HG03521 (cell line): ENCODE measurements around the gene MACROD2.
"Not testable (repeated sequence)": the region's sequence is repeated elsewhere in the genome, so short reads cannot be mapped to it uniquely, and the experiment has no call there.

Experiments
- ATAC-seq: cut with Tn5 transposase; IDR thresholded peaks from one replicate; pipeline ENCODE4 v1.9.1; 2021; ENCODE audit warnings: mild to moderate bottlenecking, moderate library complexity; ENCODE audit not compliant: unreplicated experiment

The MACROD2 gene

GRCh38 chr20:15930311-15931305 lies 1935.3 kb downstream of the MACROD2 start:
- ATAC-seq = no peak

- ATAC-seq = no peak
Observed at GRCh38 chr20:15931897-15932296, 1936.6 kb downstream of the MACROD2 start.

- ATAC-seq = no peak
Observed at GRCh38 chr20:15937179-15937578, 1941.9 kb downstream of the MACROD2 start.

GRCh38 chr20:15938847-15939246 lies 1943.5 kb downstream of the MACROD2 start:
- no peak for ATAC-seq

GRCh38 chr20:15940127-15940526 lies 1944.8 kb downstream of the MACROD2 start:
- no peak for ATAC-seq

GRCh38 chr20:15942130-15942529 lies 1946.8 kb downstream of the MACROD2 start:
- ATAC-seq = no peak

- ATAC-seq = no peak
Observed at GRCh38 chr20:15945289-15945688, 1950.0 kb downstream of the MACROD2 start.

- ATAC-seq = no peak
Observed at GRCh38 chr20:15949391-15949790, 1954.1 kb downstream of the MACROD2 start.

- no peak for ATAC-seq
Observed at GRCh38 chr20:15951658-15952057, 1956.3 kb downstream of the MACROD2 start.

GRCh38 chr20:15958142-15958541 lies 1962.8 kb downstream of the MACROD2 start:
- ATAC-seq = no peak

GRCh38 chr20:15965165-15965564 lies 1969.8 kb downstream of the MACROD2 start:
- no peak for ATAC-seq

- ATAC-seq = no peak
Observed at GRCh38 chr20:15967334-15967733, 1972.0 kb downstream of the MACROD2 start.

GRCh38 chr20:15976047-15976736 lies 1980.9 kb downstream of the MACROD2 start:
- no peak for ATAC-seq

- no peak for ATAC-seq
Observed at GRCh38 chr20:15977026-15977425, 1981.7 kb downstream of the MACROD2 start.

- no peak for ATAC-seq
Observed at GRCh38 chr20:15977758-15978157, 1982.4 kb downstream of the MACROD2 start.

- not testable (repeated sequence) for ATAC-seq
Observed at GRCh38 chr20:15985494-15986368, 1990.4 kb downstream of the MACROD2 start.

GRCh38 chr20:15986690-15987089 lies 1991.4 kb downstream of the MACROD2 start:
- peak; percentile 91 for ATAC-seq

- ATAC-seq = no peak
Observed at GRCh38 chr20:15991279-15991678, 1996.0 kb downstream of the MACROD2 start.

GRCh38 chr20:15992564-15992963 lies 1997.2 kb downstream of the MACROD2 start:
- ATAC-seq = no peak

GRCh38 chr20:16000112-16000511 lies 2004.8 kb downstream of the MACROD2 start:
- no peak for ATAC-seq

- no peak for ATAC-seq
Observed at GRCh38 chr20:16001286-16001685, 2006.0 kb downstream of the MACROD2 start.
